HepG2 (cell line): ENCODE data around the gene ZNF865. TPM values are rescaled to one million over a fixed set of nuclear protein-coding genes. Genes with fewer than 3 reads are reported as not detected.

Source experiments
- ATAC-seq: fragments of 200-7000 bp; cut with Tn5 transposase; 3 replicates; pipeline ENCODE4 v1.9.1; 2020; ENCODE audit warnings: mild to moderate bottlenecking, moderate library complexity
- BruUV-seq: library from RNA; stranded (reverse); fragments of 400-500 nt; replicated peaks from 2 replicates; lab custom pipeline; 2021; lab: Mats Ljungman, UMichigan
- CTCF ChIA-PET: fragments of 300-600 bp; formaldehyde crosslinking; extraction: SDS; loops from one replicate; lab custom pipeline; 2021; ENCODE audit warnings: low total read pairs, inconsistent platforms, low intra/inter-chr PET ratio; lab: Yijun Ruan, JAX
- POLR2A ChIA-PET: fragments of 350-600 bp; sonication (Branson Sonifier 250); formaldehyde crosslinking; loops from one replicate; lab custom pipeline; 2020; ENCODE audit warnings: antibody characterized with exemption, inconsistent platforms; lab: Yijun Ruan, JAX
- DNase-seq: peaks from one replicate; pipeline ENCODE4 v3.0.0-alpha.2; 2015; ENCODE audit warnings: low spot score
- FAIRE-seq: peaks from 3 replicates; lab custom pipeline; 2011; peaks lifted over from hg19 to GRCh38; lab: Jason Lieb, UNC
- H2AFZ ChIP-seq: one replicate; pipeline ENCODE4 v1.6.1; 2011; ENCODE audit warnings: low read length, inconsistent platforms
- H3K27ac ChIP-seq: fragments of 300-600 bp; 3 replicates; pipeline ENCODE4 v1.8.0; 2011; ENCODE audit warnings: mixed run types, mild to moderate bottlenecking, mixed read lengths, low read length, inconsistent platforms; ENCODE audit not compliant: insufficient read depth; ENCODE audit errors: extremely low read length
- H3K27me3 ChIP-seq, 2 experiments: fragments of 200-600 bp in 1 of 2; 2 replicates in 1 of 2; 3 replicates in 1 of 2; pipeline versions ENCODE4 v1.6.0 to v1.8.0; 2011; ENCODE audit warnings: low read length in 2 of 2, mild to moderate bottlenecking in 2 of 2, moderate library complexity in 2 of 2, inconsistent platforms in 1 of 2; ENCODE audit not compliant: insufficient read depth in 2 of 2, control insufficient read depth in 1 of 2
- H3K36me3 ChIP-seq, 2 experiments: fragments of 200-600 bp in 1 of 2; replicated peaks in 1 of 2; 2 replicates in 1 of 2; 3 replicates in 1 of 2; pipeline versions ENCODE4 v1.5.1 to v1.8.0; 2011; ENCODE audit warnings: low read length in 2 of 2, inconsistent platforms in 1 of 2; ENCODE audit not compliant: insufficient read depth in 2 of 2, control insufficient read depth in 1 of 2
- H3K4me1 ChIP-seq: 2 replicates; pipeline ENCODE4 v1.5.1; 2012; ENCODE audit warnings: low read length, inconsistent platforms; ENCODE audit not compliant: insufficient read depth
- H3K4me2 ChIP-seq: 2 replicates; pipeline ENCODE4 v1.6.0; 2011; ENCODE audit warnings: low read depth, low read length, inconsistent platforms
- H3K4me3 ChIP-seq, 3 experiments: fragments of 200-600 bp in 1 of 3; sonication (generic), shearing (Covaris generic) in 1 of 3; replicated peaks in 1 of 3; 2 replicates each; pipeline ENCODE4 v1.5.1; 2011 to 2016; ENCODE audit warnings: low read length in 3 of 3, inconsistent platforms in 2 of 3, low read depth in 2 of 3, mild to moderate bottlenecking in 2 of 3, control low read depth in 1 of 3, mixed read lengths in 1 of 3; ENCODE audit not compliant: insufficient read depth in 1 of 3
- H3K79me2 ChIP-seq: one replicate; pipeline ENCODE4 v1.6.1; 2011; ENCODE audit warnings: low read length, inconsistent platforms; ENCODE audit not compliant: insufficient read depth
- H3K9ac ChIP-seq: 2 replicates; pipeline ENCODE4 v1.6.0; 2011; ENCODE audit warnings: mild to moderate bottlenecking, low read depth, low read length, inconsistent platforms; ENCODE audit not compliant: insufficient read depth
- H3K9me3 ChIP-seq: 2 replicates; pipeline ENCODE4 v1.5.1; 2012; ENCODE audit warnings: mild to moderate bottlenecking, low read length
- H4K20me1 ChIP-seq: 2 replicates; pipeline ENCODE4 v1.6.0; 2011; ENCODE audit warnings: inconsistent platforms, mild to moderate bottlenecking, low read length, moderate library complexity; ENCODE audit not compliant: insufficient read depth
- CEBPZ ChIP-seq: IDR thresholded peaks from 2 replicates; pipeline ENCODE4 v1.6.1; 2012; ENCODE audit warnings: low read length, improper control_type of control experiment
- MAFK ChIP-seq, 2 experiments: IDR thresholded peaks in 1 of 2; conservative IDR thresholded peaks in 1 of 2; 2 replicates each; pipeline ENCODE4 v1.6.1; 2011; ENCODE audit warnings: improper control_type of control experiment in 2 of 2, low read length in 2 of 2
- PLRG1 ChIP-seq: fragments of 450-650 bp; conservative IDR thresholded peaks from 2 replicates; pipeline ENCODE4 v1.6.1; 2016
- ZNF160 ChIP-seq: sonication (generic); formaldehyde crosslinking; IDR thresholded peaks from 2 replicates; pipeline ENCODE4 v1.8.0; 2022; ENCODE audit warnings: mild to moderate bottlenecking, inconsistent platforms, missing genetic modification reagents
- ZNF24 ChIP-seq: fragments of 450-650 bp; IDR thresholded peaks from 2 replicates; pipeline ENCODE4 v1.6.1; 2017; ENCODE audit warnings: antibody characterized with exemption, mild to moderate bottlenecking
- WGBS: methylation state at CpG from one replicate; pipeline ENCODE4 v1.1.6; 2017; ENCODE audit warnings: low lambda C conversion rate; 5-methylcytosine and 5-hydroxymethylcytosine counted together
- in situ Hi-C: cut with HindIII; loops from 2 replicates; pipeline ENCODE4 v1.10.0; 2017; ENCODE audit warnings: low pct_unique_long_range_greater_than_20kb; ENCODE audit not compliant: extremely low pct_ligation_motif_present
- intact Hi-C: fragments of 100-400 bp; cut with micrococcal nuclease; formaldehyde crosslinking; loops from one replicate; pipeline ENCODE4 v1.10.0; 2022; ENCODE audit not compliant: unreplicated experiment
- polyA plus RNA-seq, 8 experiments: library from polyadenylated mRNA; depleted of rRNA in 3 of 8; stranded (reverse) in 7 of 8; unstranded in 1 of 8; fragments of >200 nt; fragmentation: Illumina TruSeq in 4 of 8; extraction: Trizol in 4 of 8; gene quantifications; 2 replicates each; pipeline versions ENCODE4 v1.2.1 to v1.2.3, GENCODE V29; 2011 to 2016; ENCODE audit warnings: low read depth in 4 of 8, missing spikeins in 1 of 8, mixed read lengths in 1 of 8; ENCODE audit not compliant: insufficient read depth in 1 of 8
- total RNA-seq, 5 experiments: library from RNA; depleted of rRNA; stranded (reverse); fragments of >200 nt; fragmentation: Illumina TruSeq; extraction: Trizol; gene quantifications; 2 replicates each; pipeline ENCODE4 v1.2.3, GENCODE V29; 2016; ENCODE audit warnings: low read depth in 1 of 5

ZNF865 gene
- total and polyA plus RNA-seq, 2 of the 13 experiments (the other 11 are each of a cell fraction or from before 2014, with no cell fraction given) = 0.93 to 1.0 TPM

- CTCF ChIA-PET = no interaction called here
- no peaks in the 10 kb centered on the region for H4K20me1 ChIP-seq
- in situ Hi-C loops = no loop called here
- WGBS = 97% methylated on average over 2 of the region's 3 CpGs
- POLR2A ChIA-PET = no interaction called here
- H3K9me3 ChIP-seq = no peaks in the 10 kb centered on the region
- H3K9ac ChIP-seq = no peak overlapping the region
- H2AFZ ChIP-seq = no peak overlapping the region
- no peaks in the 10 kb centered on the region for H3K27me3 ChIP-seq
- intact Hi-C loops = no loop called here
- ATAC-seq (no peak), FAIRE-seq (no peak), DNase-seq (no peak)
- no peak overlapping the region for H3K4me3 ChIP-seq
- peaks cover 9% of the 10 kb centered on the region for H3K4me1 ChIP-seq
- H3K27ac ChIP-seq = no peak overlapping the region
- H3K4me2 ChIP-seq = no peak overlapping the region
- no peak for TF ChIP-seq CEBPZ
- TF ChIP-seq ZNF160 (CRISPR knock-in tag) = no peak
- no peak for TF ChIP-seq ZNF24
- no peak for TF ChIP-seq PLRG1
- TF ChIP-seq MAFK (conservative IDR thresholded peaks at IDR 0.05 in 1 of 2, IDR thresholded peaks at IDR 0.05 in 1 of 2; ENCODE audit: low read length in 2 of 2) = peak; percentile 13 to 22; a peak in 1 of 4 replicates
- BruUV-seq = no TSS peak
- peaks cover 5% of the 10 kb centered on the region for H3K79me2 ChIP-seq
- H3K36me3 ChIP-seq = peaks cover 1 to 4% of the 10 kb centered on the region in 2 experiments; a peak in 1 of 5 replicates
These were observed 6.7 kb downstream of the ZNF865 start for GRCh38 chr19:55611983-55612645.
